Embryonic facial prominence (tissue), 1 donor: ENCODE results near the gene ACTL8.

Experiments
- DNase-seq: peaks from one replicate; pipeline ENCODE4 v3.0.0-alpha.2; 2016; ENCODE audit errors: extremely low spot score

The ACTL8 gene

DNA sequence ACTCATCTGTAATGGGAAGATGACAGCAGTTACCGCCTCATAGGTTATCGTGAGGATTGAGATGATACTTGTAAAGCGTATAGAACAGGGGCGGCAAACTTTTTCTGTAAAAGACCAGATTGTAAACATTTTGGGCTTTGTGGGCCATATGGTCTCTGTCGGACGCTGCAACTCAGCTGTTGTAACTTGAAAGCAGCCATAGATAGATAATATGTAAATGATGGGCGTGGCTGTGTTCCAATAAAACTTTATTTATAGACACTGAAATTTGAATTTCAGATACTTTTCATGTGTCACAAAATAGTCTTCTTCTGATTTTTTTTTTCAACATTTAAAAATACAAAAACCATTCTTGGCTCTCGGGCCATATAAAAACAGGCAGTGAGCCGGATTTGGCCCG, 15.8 kb downstream of the ACTL8 start:
- DNase-seq, result no peak

DNA sequence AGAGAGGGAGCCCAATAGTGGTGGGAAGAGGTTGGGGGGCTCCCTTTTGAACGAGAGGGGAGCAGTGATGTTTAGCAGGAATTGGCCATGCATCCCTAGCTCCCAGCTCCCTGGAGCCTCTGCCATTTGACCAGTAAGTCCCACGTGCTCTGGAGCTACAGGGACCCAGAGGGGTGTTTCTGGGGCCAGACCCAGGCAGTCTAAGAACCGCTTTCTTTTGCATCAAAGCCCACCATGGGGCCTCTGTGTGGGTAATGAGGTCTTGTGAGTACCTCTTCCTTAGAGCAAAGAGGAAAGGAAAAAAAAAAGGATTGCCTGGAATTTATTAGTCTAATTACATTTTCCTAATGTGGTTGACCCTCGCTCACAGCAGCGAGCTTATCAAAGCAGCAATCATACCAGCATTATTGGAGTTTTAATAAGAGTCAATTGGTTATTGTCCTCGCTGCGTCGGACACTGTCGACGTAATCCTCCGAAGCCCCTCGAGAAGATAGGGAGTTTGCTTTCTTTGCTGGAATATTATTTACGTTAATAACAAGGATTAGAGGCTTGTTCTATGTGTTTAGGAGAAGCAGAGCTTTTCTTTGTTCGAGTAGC, 17.6 kb downstream of the ACTL8 start:
- no peak for DNase-seq

DNA sequence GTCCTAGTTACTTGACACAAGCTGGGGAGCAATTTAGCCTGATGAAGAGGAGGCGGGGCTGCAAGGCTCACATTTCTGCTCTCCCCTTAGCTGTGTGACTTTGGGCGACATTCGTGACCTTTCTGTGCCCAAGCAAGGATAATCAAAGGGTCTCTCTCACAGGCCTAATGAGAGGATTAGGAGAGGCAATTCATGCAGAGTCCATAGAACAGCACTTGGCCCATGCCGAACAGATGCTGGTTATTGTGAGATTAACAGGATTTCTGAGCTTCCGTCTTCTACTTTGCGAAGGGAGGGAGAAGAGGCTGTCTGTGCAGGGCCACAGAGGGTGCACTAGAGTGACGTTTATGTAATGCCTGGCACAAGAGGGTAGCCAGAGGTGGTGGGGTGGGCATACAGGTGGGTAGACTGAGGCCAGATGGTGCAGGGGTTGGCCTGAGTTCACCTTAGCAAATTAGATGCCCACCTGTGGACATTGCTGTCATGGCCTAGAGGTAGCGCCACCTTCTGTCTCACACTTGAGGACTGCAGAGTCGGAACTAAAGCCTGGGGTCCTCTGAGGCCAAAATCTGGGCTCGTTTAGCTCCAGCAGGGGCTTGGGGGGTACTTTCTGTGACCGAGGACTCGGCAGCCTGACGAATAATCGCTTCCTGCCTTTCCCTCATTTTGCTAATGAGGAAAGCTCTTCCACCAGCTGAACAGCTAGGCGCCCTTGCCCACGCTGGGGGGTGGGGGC, 18.6 kb downstream of the ACTL8 start:
- no peak for DNase-seq

DNA sequence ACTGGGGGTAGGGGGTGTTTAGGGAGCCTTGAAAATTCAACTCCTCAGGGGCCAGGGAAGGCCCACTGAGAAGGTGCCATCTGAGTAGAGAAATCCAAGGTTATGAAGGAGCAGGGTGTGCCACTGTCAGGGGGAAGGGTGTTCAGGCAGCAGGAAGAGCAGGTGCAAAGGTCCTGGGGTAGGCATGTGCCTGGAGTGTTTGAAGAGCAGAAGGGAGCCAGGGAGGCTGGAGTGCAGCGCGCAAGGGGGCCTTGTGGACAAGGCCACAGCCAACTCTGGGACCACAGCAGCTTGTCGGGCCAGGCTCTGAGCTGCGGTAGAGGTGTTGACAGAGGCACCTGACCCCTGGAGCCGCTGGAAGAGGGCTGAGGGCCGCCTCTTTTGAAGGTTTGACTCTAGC, 19.3 kb downstream of the ACTL8 start:
- DNase-seq, result no peak

DNA sequence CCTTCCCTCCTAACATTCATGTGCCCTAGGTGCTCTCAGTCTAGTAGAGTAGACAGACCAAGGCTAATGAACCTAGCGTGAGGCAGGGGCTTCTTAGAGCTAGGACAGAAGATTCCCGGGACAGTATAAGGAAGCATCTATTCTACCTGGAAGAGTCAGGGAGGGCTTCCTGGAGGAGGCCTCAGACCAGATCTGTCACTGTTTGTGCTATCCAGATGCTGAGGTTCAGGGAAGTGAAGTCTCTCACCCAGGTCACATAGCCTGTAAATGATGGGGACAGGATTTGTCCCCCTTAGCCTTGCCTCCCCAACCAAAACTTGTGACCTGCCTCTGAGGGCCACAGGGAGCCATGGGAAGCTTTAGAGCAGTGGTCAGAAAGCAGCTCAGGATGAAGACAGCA, 20.7 kb downstream of the ACTL8 start:
- no peak for DNase-seq

DNA sequence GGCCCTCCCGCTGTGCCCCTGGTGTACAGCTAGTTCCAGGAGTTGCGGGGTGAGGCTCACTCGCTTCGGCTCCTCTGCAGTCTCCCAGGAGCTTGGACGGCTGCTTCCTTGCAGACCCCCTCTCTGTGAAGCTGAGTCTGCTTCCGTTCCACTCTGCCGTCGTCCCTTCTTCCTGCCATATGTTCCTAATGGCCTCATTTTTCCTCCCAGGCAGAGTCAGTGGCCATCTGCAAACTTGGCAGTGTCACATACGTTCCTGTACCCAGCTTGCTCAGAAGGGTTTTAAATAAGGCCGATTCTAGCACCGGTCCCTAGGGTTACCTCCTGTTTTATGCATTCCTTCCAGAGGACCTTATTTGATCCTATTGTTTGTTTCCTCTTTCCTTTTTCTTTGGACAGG, 21.3 kb downstream of the ACTL8 start:
- DNase-seq, result no peak

DNA sequence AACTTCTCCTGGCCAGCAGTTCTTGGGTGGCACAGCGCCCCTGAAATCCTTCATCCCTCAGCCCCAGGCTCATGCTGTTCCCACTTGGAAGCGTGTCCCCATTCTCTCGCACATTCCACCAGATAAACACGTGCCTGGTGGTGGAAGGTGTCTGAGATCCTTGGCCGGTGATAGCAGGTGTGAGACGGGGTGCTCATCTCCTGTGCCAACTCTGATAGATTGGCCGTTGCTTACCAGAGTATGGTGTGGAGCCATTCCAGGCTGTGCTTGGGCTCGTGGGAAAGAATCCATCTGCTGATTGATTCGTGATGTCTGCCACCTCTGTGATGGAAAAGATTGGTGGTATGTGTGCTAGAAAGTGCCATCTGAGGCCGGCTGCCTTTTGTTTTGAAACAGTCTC, 22.2 kb downstream of the ACTL8 start:
- no peak for DNase-seq

DNA sequence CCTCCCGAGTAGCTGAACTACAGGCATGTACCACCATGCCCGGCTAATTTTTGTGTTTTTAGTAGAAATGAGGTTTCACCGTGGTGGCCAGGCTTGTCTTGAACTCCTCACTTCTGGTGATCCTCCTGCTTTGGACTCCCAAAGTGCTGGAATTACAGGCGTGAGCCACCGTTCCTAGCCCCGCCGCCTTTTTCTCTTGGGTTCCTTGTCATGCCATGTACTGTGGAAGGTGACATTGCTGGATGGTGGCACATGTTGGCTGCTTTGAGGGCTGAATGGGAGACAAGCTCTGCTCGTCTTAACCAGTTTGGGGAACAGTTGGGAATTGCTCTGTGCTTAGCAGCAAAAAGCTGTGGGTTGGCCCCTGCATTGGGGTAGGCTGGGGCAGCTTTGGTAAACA, 22.7 kb downstream of the ACTL8 start:
- DNase-seq, result no peak

DNA sequence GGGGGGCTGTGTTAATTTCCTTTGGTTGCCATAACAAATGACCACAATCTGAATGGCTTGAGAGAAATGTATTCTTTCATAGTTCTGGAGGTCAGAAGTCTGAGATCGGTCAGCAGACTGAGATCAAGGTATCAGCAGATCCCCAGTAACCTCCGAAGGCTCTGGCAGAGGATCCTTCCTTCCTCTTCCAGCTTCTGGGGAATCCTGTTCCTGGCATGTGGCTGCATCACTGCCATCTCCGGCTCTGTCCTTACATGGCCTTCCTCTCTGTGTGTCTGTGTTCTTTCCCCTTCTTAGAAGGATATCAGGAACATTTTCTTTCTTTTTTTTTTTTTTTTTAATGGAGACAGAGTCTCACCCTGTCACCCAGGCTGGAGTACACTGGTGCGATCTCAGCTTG, 25.8 kb downstream of the ACTL8 start:
- DNase-seq, result no peak

DNA sequence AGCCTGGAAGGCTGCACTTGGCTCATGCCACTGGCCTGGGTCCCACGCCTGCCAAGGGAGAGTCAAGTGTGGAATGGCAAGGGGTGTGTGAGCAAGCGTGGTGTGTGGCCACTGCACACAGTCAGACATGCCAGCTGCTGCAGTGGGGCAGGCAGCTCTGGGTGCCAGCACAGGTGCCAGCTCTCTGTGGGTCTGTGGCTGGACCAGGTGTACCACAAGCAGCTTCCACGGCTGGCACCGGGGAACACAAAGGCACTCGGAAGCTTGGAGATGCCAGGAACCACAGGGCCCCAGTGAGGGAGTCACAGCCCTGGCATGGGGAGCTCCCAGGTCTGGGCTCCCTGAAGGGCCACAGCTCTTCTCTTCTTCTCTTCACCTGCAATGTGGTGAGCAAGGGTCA, 34.8 kb downstream of the ACTL8 start:
- DNase-seq, result no peak

DNA sequence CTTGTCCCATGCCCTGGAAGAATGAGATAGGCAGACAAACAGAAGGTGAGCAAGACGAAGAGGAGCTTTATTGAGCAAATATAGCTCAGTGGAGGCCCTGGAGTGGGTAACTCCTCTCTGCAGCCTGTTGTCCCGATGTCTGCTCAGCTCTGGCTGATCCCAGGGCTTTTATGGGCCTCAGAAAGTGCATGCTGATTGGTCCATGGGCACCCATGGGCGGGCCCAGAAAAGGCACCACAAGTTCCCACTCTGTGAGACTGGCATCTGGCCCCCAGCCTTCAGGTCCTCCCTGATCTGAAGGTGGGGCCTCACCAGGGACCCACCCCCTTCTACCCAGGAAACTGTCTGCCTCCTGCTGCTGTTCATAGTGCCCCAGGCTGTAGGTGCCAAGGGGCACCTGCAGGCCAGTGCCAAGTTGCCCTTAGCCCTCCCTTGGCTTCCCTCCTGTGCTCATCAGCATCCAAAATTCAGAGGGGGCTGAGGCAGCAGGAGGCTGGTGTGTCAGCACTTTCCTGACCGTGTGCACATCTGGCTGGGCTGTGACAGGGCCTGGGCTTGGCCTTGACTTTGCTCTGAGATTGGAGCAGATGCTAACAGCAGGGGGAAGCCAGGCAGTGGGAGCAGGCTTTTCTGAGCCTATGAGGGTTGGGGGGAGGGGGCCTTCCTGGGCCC, 35.4 kb downstream of the ACTL8 start:
- no peak for DNase-seq

DNA sequence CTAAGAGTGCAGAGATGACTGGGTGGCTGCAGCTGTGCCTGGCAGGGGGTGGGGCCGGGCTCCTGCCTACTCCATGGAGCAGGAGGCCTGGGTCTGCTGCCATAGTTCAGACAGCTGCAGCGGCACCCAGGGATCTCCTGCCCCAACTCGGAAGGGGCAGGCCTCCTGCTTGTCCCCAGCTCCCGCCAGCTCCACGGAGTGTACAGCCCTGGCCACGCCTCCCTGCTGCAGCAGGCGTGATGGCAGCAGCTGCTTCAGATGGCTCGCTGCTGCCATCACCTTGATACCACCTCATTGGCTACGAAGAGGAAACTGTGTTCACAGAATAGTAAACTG, 35.9 kb downstream of the ACTL8 start:
- no peak for DNase-seq

DNA sequence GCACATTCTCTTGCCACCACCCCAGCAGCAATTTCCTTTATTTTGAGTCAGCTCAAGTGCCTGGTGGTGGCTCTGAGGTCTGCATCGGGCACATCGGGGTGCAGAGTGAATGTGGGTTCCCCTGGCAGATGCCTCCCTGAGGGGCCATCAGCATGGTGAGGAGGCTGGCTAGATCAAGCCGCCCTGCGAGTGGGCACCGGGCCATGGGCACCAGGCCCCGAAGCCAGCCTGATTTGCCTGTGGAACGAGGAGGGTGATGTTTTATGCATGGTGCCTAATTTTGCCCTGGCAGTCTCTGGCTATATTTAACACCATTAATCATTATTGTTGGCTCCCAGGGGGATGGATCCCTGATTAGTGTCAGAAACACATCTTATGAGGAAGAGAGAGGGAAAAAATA, 36.3 kb downstream of the ACTL8 start:
- no peak for DNase-seq

DNA sequence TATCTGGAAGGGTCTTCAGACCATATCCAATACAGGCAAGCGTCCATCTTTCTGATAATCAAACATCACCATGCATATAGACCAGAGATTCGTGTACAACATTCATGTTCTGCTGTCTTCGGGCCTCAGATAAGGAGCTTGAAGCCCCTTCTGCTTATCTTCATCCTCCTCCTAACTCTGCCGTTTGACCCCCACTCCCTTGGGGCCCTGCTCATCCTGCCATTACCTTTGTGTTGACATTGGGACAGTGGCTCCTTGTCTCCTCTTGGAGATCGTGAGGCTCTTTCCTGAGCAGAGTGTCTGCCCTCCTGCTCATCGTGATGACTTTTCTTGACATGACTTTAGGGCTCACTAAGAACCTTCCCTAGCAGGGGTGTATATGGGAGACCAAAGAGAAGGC, 37.3 kb downstream of the ACTL8 start:
- DNase-seq, result no peak

DNA sequence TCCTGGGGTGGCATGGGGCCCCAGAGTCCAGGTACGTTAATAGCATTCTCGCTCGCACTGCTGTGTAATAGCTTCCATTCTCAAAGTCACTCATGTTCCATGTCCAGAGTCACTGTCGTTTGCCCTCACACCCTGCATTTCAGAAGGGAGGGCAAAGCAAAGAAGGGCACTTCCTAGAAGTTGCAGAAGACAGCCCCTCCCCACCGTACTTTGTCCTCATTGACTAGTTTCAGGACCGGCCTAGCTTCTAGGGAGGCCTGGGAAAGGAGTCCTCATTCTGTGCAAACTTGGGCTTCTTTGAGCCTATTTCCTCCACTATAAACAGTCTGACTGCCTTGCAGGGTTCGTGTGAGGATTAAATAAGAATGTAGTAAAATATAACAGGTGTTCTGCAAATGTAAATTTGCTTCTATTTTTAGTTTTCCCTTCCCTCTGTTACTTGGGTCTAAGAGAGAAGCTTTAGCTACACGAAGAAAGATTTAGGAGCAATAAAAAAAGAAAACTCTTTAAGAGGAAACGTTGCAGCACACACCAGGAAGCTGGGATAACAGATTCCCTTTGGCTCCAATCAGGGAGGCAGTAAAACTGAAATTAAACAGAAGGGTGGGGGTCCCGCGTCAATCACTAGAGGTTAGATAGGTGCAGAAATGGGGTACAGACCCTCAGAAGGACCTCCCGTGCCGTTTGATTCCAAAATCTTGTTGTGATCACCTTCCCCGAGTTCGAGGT, 40.1 kb downstream of the ACTL8 start:
- no peak for DNase-seq

DNA sequence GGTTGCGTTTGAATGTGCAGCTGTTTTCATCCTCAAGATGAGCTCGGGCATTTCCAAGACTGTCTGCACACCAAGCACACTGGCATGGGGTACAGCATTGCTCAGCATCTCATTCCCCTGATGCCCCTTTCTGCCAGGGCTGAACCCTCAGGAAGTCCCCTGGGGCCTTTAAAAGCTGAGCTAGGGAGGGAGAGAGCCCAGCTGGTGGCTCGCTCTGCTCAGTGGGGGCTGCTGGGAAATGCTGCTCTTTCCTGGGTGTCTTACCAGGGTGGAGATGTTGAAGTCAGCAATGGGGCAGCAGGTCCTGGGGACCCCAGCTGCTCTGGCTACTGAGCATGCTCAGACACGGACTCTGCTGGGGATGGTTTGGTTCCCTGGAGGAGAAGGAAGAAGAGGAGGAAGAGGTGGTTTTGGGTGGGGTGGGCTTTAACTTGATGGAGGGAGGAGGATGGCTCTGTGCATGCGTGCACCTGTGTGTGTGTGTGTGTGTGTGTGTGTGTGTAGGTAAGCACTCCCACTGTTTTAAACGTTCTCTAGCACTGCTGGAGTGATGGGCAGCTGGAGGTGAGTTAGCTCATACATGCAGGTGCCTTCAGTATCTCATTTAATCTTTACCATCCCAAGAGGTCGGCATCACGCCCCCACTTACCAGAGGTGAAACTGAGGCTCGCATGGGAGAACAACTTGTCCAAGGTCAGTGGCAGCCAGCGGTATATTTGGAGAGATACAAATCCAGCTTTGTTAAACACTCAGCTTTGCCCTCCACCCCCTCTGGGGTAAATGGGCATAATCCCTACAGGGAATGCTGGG, 40.9 kb downstream of the ACTL8 start:
- no peak for DNase-seq

DNA sequence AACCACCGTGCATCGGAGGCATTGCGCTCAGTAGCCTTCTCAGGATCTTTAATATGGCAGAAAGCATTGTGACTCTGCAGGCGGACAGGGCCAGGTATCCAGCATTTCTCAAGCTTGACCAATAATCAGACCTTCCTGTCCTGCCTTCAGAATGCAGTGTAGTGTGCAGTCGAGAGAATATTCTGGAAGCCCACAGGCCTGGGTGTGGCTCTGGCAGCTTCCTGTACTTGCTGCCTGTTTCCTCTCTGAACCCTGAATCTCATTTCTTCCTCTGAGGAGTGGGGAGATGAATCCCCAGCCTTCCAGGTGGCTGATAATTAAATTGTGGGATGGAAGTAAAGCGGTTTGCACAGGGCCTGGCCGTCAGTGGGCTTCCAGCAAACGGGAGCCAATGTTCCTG, 42.3 kb downstream of the ACTL8 start:
- DNase-seq, result no peak

DNA sequence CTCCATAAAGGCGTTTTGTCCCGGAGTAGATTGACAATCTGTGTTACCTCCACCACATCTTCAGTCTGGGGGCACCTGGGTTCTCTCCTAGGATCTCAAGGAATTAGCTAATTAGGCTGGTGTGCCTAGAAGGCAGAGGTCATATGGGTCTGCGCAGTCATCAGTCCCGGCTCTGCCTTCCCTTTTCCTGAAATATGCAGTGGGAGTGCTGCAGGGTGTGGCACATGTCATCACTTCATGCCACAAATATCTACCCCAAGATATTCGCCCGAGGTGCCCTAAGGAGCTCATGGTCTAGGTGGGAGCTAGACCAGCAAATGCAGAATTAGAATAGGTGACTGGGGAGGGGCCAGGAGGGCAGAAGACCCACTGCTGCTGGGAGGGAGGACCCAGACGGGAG, 42.9 kb downstream of the ACTL8 start:
- DNase-seq, result no peak

DNA sequence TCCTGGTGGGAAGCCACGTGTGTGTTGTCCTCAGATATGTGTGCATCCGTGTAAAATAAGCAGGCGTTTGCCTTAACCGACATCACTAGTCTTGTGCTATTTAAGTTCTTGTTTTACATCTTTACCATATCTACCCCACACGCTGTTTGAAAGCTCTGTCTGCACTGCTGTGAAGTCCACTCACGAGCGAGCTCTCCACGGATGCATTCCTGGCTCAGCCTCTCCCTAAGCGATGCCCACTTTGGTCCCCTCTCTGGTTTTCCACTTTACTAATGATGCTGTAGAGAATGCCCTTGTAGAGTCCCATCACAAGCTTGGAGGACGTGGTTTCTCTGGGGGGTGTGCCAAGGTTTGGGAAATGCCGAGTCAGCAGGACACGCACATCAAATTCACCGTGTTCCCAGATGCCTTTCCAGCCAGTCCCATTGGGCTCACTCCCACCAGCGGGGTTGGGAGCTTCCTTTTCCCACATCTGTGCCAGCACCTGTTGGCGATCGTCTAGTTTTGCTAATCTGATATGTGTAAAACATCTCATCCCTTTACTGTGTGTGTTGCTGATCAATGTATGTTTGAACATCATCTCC, 43.8 kb downstream of the ACTL8 start:
- DNase-seq, result no peak

DNA sequence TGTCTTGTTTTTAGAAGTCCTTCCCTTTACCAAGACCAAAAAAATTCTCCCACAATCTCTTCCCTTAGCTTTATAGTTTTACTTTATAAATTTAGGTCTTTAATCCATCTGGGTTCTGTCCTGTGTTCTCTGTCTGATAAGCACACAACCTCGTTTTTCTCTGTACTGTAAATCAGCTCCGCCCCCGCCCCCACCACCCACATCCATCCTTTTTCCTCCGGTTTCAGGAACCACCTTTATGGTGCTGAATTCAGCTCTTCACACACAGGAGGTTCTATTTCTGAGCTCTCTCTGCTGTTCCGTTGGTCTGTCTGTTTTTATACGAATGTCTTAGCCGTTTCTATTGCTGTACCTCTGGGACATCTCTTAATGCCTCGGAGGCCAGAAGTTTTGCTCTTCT, 44.5 kb downstream of the ACTL8 start:
- no peak for DNase-seq

DNA sequence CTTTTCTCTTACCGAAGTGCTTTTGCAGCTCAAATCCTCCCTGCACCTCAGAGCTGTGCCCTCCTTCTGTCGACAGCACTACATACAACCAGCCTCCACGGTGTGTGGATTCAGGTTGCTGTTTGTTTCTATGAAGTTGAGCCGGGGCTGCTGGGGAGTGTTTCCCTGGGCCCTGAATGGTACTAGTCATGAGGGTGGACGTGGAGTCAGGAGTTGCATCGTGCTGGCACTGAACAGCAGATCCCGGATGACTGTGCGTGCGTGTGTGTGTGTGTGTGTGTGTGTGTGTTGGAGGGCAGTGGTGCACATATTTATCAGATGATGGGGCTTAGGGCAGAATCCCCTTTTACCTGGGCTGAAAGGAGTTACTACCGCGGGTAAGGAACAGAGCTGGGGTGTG, 47.0 kb downstream of the ACTL8 start:
- no peak for DNase-seq

DNA sequence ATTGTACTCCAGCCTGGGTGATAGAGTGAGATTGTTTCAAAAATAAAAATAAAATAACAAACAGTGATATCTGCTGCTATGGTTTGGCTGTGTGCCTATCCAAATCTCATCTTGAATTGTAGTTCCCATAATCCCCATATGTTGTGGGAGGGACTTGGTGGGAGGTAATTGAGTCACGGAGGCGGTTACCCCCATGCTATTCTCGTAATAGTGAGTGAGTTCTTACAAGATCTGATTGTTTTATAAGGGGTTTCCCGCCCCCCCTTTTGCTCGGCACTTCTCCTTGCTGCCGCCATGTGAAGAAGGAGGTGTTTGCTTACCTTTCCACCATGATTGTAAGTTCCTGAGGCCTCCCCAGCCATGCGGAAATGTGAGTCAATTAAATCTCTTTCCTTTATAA, 47.8 kb downstream of the ACTL8 start:
- DNase-seq, result no peak
